ENCODE measurements around the gene P2RY4. TPM values are rescaled to one million over a fixed set of nuclear protein-coding genes. Genes with fewer than 3 reads are reported as not detected.

Gene P2RY4
- total and polyA plus RNA-seq, 2 of the 8 experiments (the other 6 are each of a cell fraction or from before 2014, with no cell fraction given) = 0.38 TPM; not detected in 1

DNA sequence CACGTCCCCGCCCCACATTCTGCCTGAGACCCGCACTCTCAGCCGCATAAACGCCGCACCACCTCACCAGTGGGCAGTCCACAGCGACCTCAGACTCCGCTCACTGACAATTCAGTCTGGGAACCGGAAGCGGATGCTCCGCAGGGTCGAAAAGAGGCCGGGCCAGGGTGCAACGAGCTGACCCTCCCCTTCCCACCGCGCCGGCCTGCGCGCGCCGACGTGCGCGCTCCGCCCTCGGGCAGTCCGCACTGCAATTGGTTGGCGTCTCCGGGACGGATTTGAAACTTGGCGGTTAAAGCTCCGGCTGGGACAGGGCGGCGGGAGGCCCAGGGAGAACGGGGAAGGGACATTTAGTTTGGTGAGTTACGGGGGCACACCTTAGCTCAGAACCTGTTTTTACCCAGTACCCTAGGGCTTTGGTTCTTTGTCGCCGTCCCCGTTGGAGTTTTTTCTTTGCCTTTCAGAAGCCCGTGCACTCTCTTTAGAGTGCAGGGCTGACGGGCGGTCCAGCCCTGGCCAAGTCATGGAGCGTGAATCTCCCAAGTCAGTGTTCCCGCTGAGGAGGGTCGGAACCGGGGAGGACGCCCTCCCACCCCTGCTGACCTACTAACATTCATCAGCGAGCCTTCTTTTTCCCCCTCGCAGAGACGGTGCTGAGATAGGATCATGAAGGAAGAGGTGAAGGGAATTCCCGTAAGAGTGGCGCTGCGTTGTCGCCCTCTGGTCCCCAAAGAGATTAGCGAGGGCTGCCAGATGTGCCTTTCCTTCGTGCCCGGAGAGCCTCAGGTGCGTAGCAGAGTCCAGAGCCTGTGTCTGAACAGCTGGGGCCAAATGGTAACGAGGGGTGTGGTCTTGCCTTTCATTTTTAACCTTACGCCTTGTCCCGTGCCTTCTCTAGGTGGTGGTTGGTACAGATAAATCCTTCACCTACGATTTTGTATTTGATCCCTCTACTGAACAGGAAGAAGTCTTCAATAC, 30.1 kb upstream of the P2RY4 start, which contains the start of the genes KIF4A and PDZD11:
TSS of gene KIF4A (plus strand) at position 312 of the 978 bp plus-strand sequence. CDS start at position 667, 355 bp downstream.
TSS of gene PDZD11 (minus strand) at position 135 of the 978 bp plus-strand sequence. CDS start 586 bp downstream, outside the sequence.
- peak within 1 kb of the TSS; percentile 69 to 72 for H3K4me2 ChIP-seq (ENCODE audit: insufficient read depth in 1 of 2, low read depth in 2 of 2, low read length in 2 of 2)
- no peak within 1 kb of the TSS for H3K23ac ChIP-seq (ENCODE audit: insufficient read length)
- no peaks in the 10 kb centered on the region; the same call in 1 of the 2 replicates for H3K23me2 ChIP-seq (ENCODE audit: low read depth, low read length)
- DNase-seq (ENCODE audit: low read depth in 1 of 2, low spot score in 2 of 2) = peak; percentile 34 to 77
- H3K9me3 ChIP-seq (ENCODE audit: insufficient read depth in 2 of 2, low read depth in 1 of 2, low read length in 1 of 2) = no peaks in the 10 kb centered on the region
- H3K56ac ChIP-seq (replicated peaks; ENCODE audit: insufficient read length, low read depth, low read length) = no peak within 1 kb of the TSS
- no peak within 1 kb of the TSS for H4K91ac ChIP-seq (replicated peaks; ENCODE audit: insufficient read length, low read length)
- H2BK20ac ChIP-seq (ENCODE audit: low read length) = no peak within 1 kb of the TSS
- H4K20me1 ChIP-seq (replicated peaks in 1 of 2; ENCODE audit: control insufficient read depth in 1 of 2, insufficient read depth in 2 of 2, low read length in 2 of 2) = no peaks in the 10 kb centered on the region
- peaks cover 0 to 12% (median 6%) of the 10 kb centered on the region in 4 experiments; a peak in 4 of 8 replicates for H3K36me3 ChIP-seq (ENCODE audit: control insufficient read depth in 2 of 4, insufficient read depth in 4 of 4, low read length in 3 of 4)
- H2AK5ac ChIP-seq (ENCODE audit: low read depth, low read length) = no peak within 1 kb of the TSS
- peak within 1 kb of the TSS; percentile 88; the same call in 1 of the 2 replicates for H2AFZ ChIP-seq (ENCODE audit: low read length)
- H4K5ac ChIP-seq (ENCODE audit: insufficient read length, low read depth, low read length) = no peak within 1 kb of the TSS
- no peak within 1 kb of the TSS; the same call in 1 of the 2 replicates for H2BK5ac ChIP-seq (ENCODE audit: low read depth, low read length)
- ChIA-PET CTCF (ENCODE audit: partially characterized antibody) (interaction anchor here (0.6 to 1.1 kb wide), 2 partner anchors 17 to 670 kb away, joined by 3 to 4 read pairs; no protein-coding TSS in a partner anchor), POLR2A (ENCODE audit: partially characterized antibody) (interaction anchor here (0.8 kb wide), 2 partner anchors 25 to 28 kb away, joined by 3 to 4 read pairs; no protein-coding TSS in a partner anchor)
- no peak within 1 kb of the TSS for H4K8ac ChIP-seq (ENCODE audit: extremely low read depth, insufficient read depth, low read length)
- H3K4ac ChIP-seq (replicated peaks; ENCODE audit: insufficient read length, low read depth, low read length) = no peak within 1 kb of the TSS
- H3K27ac ChIP-seq (ENCODE audit: low read depth, low read length) = no peak within 1 kb of the TSS; the same call in 1 of the 2 replicates
- H3K4me1 ChIP-seq (replicated peaks in 1 of 4; ENCODE audit: control insufficient read depth in 3 of 4, insufficient read depth in 4 of 4, low read length in 3 of 4) = no peaks in the 10 kb centered on the region; a peak in 2 of 7 replicates
- H3K14ac ChIP-seq (ENCODE audit: insufficient read length) = no peak within 1 kb of the TSS
- peak within 1 kb of the TSS; percentile 71 to 91 (median 82) for H3K4me3 ChIP-seq (ENCODE audit: extremely low read depth in 1 of 4, insufficient read depth in 2 of 4, low read depth in 3 of 4, low read length in 4 of 4)
- peaks cover 0 to 18% of the 10 kb centered on the region in 2 experiments; a peak in 2 of 4 replicates for H3K79me2 ChIP-seq (ENCODE audit: control insufficient read depth in 1 of 2, insufficient read depth in 2 of 2, low read length in 2 of 2)
- H3K79me1 ChIP-seq (ENCODE audit: low read depth, low read length) = no peaks in the 10 kb centered on the region; the same call in 1 of the 2 replicates
- peak within 1 kb of the TSS; percentile 71 for H3K18ac ChIP-seq (ENCODE audit: extremely low read depth, low read length)
- H3K27me3 ChIP-seq (replicated peaks in 1 of 4; ENCODE audit: control insufficient read depth in 3 of 4, extremely low read depth in 1 of 4, insufficient read depth in 3 of 4, low read length in 3 of 4) = no peaks in the 10 kb centered on the region
- H3K9ac ChIP-seq (replicated peaks in 1 of 4; ENCODE audit: extremely low read depth in 1 of 4, low read depth in 3 of 4, low read length in 3 of 4) = peak within 1 kb of the TSS; percentile 14 to 67 (median 54)
- H2BK120ac ChIP-seq (replicated peaks; ENCODE audit: low read depth, low read length) = no peak within 1 kb of the TSS
- FAIRE-seq = no peak
- H2BK12ac ChIP-seq (ENCODE audit: low read depth, low read length) = no peak within 1 kb of the TSS
- H2BK15ac ChIP-seq (ENCODE audit: low read length) = no peak within 1 kb of the TSS
- 0% methylated on average over 38 of the region's 62 CpGs; no CpG with 5 or more reads in 1 of the 2 experiments for WGBS, 2 experiments (ENCODE audit: extremely low coverage in 1 of 2, insufficient coverage in 1 of 2, insufficient read length in 1 of 2, insufficient replicate concordance in 2 of 2, low coverage in 1 of 2, low lambda C conversion rate in 2 of 2, missing lambda C conversion rate in 1 of 2)
- TF ChIP-seq POLR2A (IDR thresholded peaks at IDR 0.05; ENCODE audit: control extremely low read depth in 1 of 2, low read depth in 2 of 2, low read length in 2 of 2) (peak in 1 of 2 experiments; percentile 63; a peak in 1 of 3 replicates), SAP30 (IDR thresholded peaks at IDR 0.05; ENCODE audit: insufficient read depth, insufficient replicate concordance, low read length) (peak; percentile 31), KDM4A (IDR thresholded peaks at IDR 0.05; ENCODE audit: low read depth, low read length, severe bottlenecking) (peak; percentile 21), CEBPB (IDR thresholded peaks at IDR 0.05; ENCODE audit: low read depth, low read length) (no peak), CHD2 (IDR thresholded peaks at IDR 0.05; ENCODE audit: low read length) (no peak), POLR2AphosphoS5 (IDR thresholded peaks at IDR 0.05; ENCODE audit: low read depth, low read length) (no peak), EZH2 (IDR thresholded peaks at IDR 0.05; ENCODE audit: low read depth, low read length, severe bottlenecking) (no peak), RNF2 (IDR thresholded peaks at IDR 0.05; ENCODE audit: borderline replicate concordance, low read depth, low read length, missing control alignments, poor library complexity, severe bottlenecking) (no peak), SRF (IDR thresholded peaks at IDR 0.05; ENCODE audit: low read depth, low read length) (no peak)
- TF ChIP-seq, protein P1, sequence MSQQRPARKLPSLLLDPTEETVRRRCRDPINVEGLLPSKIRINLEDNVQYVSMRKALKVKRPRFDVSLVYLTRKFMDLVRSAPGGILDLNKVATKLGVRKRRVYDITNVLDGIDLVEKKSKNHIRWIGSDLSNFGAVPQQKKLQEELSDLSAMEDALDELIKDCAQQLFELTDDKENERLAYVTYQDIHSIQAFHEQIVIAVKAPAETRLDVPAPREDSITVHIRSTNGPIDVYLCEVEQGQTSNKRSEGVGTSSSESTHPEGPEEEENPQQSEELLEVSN (IDR thresholded peaks at IDR 0.05) = no peak
